Adrenal gland (tissue), 12 donors: ENCODE data around the gene FGF19. TPM values are rescaled to one million over a fixed set of nuclear protein-coding genes. Genes with fewer than 3 reads are reported as not detected.

Experiments used
- DNase-seq, 7 donors: peaks; one replicate each; pipeline ENCODE4 v3.0.0-alpha.2; 2019 to 2020
- H3K27ac ChIP-seq, 5 donors: fragments of 200-600 bp; sonication (generic) in 4 of 5; 1 replicate in 3 of 5; 2 replicates in 2 of 5; pipeline versions ENCODE4 v1.5.1 to v1.8.0; 2016 to 2020; ENCODE audit warnings: mild to moderate bottlenecking in 1 of 5
- H3K27me3 ChIP-seq: fragments of 200-600 bp; 2 replicates; pipeline ENCODE4 v1.8.0; 2021
- H3K36me3 ChIP-seq, 2 donors: fragments of 200-600 bp; replicated peaks in 1 of 2; 1 replicate in 1 of 2; 2 replicates in 1 of 2; pipeline versions ENCODE4 v1.5.1 to v1.8.0; 2018 to 2022
- H3K4me1 ChIP-seq, 2 donors: fragments of 200-600 bp; replicated peaks in 1 of 2; 1 replicate in 1 of 2; 2 replicates in 1 of 2; pipeline versions ENCODE4 v1.5.1 to v1.8.0; 2018 to 2021
- H3K4me3 ChIP-seq, 4 donors: fragments of 200-600 bp; sonication (generic) in 3 of 4; one replicate each; pipeline ENCODE4 v1.5.1; 2016 to 2018
- H3K9me3 ChIP-seq, 3 donors: fragments of 200-600 bp; sonication (generic) in 1 of 3; replicated peaks in 1 of 3; 1 replicate in 2 of 3; 2 replicates in 1 of 3; pipeline versions ENCODE4 v1.5.1 to v1.8.0; 2016 to 2021
- POLR2A ChIP-seq, 2 donors: fragments of 450-650 bp; IDR thresholded peaks; one replicate each; pipeline ENCODE4 v1.6.1; 2017; ENCODE audit warnings: antibody characterized with exemption in 2 of 2, mild to moderate bottlenecking in 2 of 2, moderate library complexity in 1 of 2
- WGBS, 4 donors: extraction: QIAGEN DNeasy Blood & Tissue Kit in 2 of 4; methylation state at CpG; one replicate each; pipeline versions ENCODE4 v1.1.5 to v1.1.7; 2013 to 2017; 5-methylcytosine and 5-hydroxymethylcytosine counted together
- intact Hi-C, 2 donors: fragments of 100-400 bp; cut with DNase I; formaldehyde crosslinking; loops; one replicate each; pipeline versions ENCODE4 v1.14.1 to v1.15.0; 2022 to 2023
- polyA plus RNA-seq, 3 donors: library from polyadenylated mRNA; stranded (reverse); fragments of 200-250 nt in 2 of 3; fragments of 350-450 nt in 1 of 3; fragmentation: Illumina TruSeq in 1 of 3; extraction: RNeasy Lipid Tissue Mini Kit (QIAGEN cat#74804) in 1 of 3; gene quantifications; one replicate each; pipeline ENCODE4 v1.2.3, GENCODE V29; 2013 to 2014
- total RNA-seq, 9 donors: library from RNA; depleted of rRNA in 4 of 9; stranded (reverse); fragments of >200 nt in 4 of 9; fragments of 120-200 nt in 1 of 9; fragmentation: NEBNext Ultra II Directional in 1 of 9; extraction: Animal tissue kit (Norgen Biotek cat#: 25700) in 1 of 9; gene quantifications; one replicate each; pipeline versions ENCODE4 v1.1.0 to v1.2.4, GENCODE V29; 2013 to 2023
- TF ChIP-seq, protein P1 (sequence below), 6 experiments: fragments of 450-650 bp in 4 of 6; fragments of 200-600 bp in 2 of 6; sonication (generic) in 1 of 6; IDR thresholded peaks; 1 replicate in 5 of 6; 2 replicates in 1 of 6; pipeline versions ENCODE4 v1.5.1 to v1.8.0; 2016 to 2021; ENCODE audit warnings: antibody characterized with exemption in 6 of 6, mild to moderate bottlenecking in 2 of 6, moderate library complexity in 1 of 6
- donor health status: healthy with polysubstance abuse.
- donor health status: Bipolar disorder and iron deficiency.
- donor health status: DM: yes; HTN: yes; CAD: no.
- donor health status: DM: no; HTN: no; CAD: no.
- donor health status: DM: no; HTN: no; CAD: no.
- donor health status: DM: yes; HTN: yes; CAD: no.

The FGF19 gene
- total and polyA plus RNA-seq, 12 donors = not detected

- TF ChIP-seq, protein P1, sequence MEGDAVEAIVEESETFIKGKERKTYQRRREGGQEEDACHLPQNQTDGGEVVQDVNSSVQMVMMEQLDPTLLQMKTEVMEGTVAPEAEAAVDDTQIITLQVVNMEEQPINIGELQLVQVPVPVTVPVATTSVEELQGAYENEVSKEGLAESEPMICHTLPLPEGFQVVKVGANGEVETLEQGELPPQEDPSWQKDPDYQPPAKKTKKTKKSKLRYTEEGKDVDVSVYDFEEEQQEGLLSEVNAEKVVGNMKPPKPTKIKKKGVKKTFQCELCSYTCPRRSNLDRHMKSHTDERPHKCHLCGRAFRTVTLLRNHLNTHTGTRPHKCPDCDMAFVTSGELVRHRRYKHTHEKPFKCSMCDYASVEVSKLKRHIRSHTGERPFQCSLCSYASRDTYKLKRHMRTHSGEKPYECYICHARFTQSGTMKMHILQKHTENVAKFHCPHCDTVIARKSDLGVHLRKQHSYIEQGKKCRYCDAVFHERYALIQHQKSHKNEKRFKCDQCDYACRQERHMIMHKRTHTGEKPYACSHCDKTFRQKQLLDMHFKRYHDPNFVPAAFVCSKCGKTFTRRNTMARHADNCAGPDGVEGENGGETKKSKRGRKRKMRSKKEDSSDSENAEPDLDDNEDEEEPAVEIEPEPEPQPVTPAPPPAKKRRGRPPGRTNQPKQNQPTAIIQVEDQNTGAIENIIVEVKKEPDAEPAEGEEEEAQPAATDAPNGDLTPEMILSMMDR (IDR thresholded peaks at IDR 0.05) = no peak
- no peak for TF ChIP-seq POLR2A (IDR thresholded peaks at IDR 0.05)
- Histone ChIP-seq H3K9me3 (no peaks in the 10 kb centered on the region), H3K4me1 (peaks cover 6% of the 10 kb centered on the region in 2 donors), H3K27me3 (no peaks in the 10 kb centered on the region), H3K27ac (no peak overlapping the region), H3K36me3 (peaks cover 0 to 1% of the 10 kb centered on the region in 2 donors), H3K4me3 (no peak overlapping the region)
- 84 to 86% (median 85%) methylated on average over 14 to 18 of the region's 18 CpGs for WGBS, 4 donors
- intact Hi-C loops = no loop called here
- no peak for DNase-seq
These were observed 45.0 kb downstream of the FGF19 start for GRCh38 chr11:69658626-69659450.

- TF ChIP-seq, protein P1 (IDR thresholded peaks at IDR 0.05) = no peak
- no peak for TF ChIP-seq POLR2A (IDR thresholded peaks at IDR 0.05)
- 62 to 74% (median 68%) methylated on average over 4 to 27 of the region's 27 CpGs for whole genome bisulfite sequencing, 4 donors
- no peak for DNase-seq
- H3K4me1 ChIP-seq = peaks cover 6% of the 10 kb centered on the region in 2 donors
- intact Hi-C loops = no loop called here
- no peak overlapping the region for H3K27ac ChIP-seq
- H3K36me3 ChIP-seq = peaks cover 0 to 7% of the 10 kb centered on the region in 2 donors
- no peaks in the 10 kb centered on the region for H3K27me3 ChIP-seq
- H3K4me3 ChIP-seq = no peak overlapping the region
- no peaks in the 10 kb centered on the region for H3K9me3 ChIP-seq
These were observed 45.8 kb downstream of the FGF19 start for GRCh38 chr11:69657911-69658625.

- no peak overlapping the region for H3K4me3 ChIP-seq
- no peaks in the 10 kb centered on the region for H3K27me3 ChIP-seq
- WGBS, 4 donors = 85 to 100% (median 87%) methylated on average over 5 to 14 of the region's 14 CpGs
- intact Hi-C loops = no loop called here
- H3K36me3 ChIP-seq = peaks cover 0 to 12% of the 10 kb centered on the region in 2 donors
- DNase-seq = no peak
- H3K27ac ChIP-seq = no peak overlapping the region
- peaks cover 6% of the 10 kb centered on the region in 2 donors for H3K4me1 ChIP-seq
- H3K9me3 ChIP-seq = no peaks in the 10 kb centered on the region
- TF ChIP-seq, protein P1 (IDR thresholded peaks at IDR 0.05) = no peak
These were observed 46.3 kb downstream of the FGF19 start for GRCh38 chr11:69657456-69657910.
